OCI-LY7 (cell line): ENCODE data around the gene INTS6L.

ENCODE experiments used
- EZH2phosphoT487 ChIP-seq: fragments of 200-600 bp; sonication (generic); IDR thresholded peaks from 2 replicates; pipeline ENCODE4 v1.6.1; 2018; ENCODE audit warnings: low read depth, borderline replicate concordance, mild to moderate bottlenecking, mixed run types, antibody characterized with exemption, low read length, moderate library complexity, mixed read lengths
- TF ChIP-seq, protein P1 (sequence below): fragments of 200-600 bp; sonication (generic); conservative IDR thresholded peaks from 2 replicates; pipeline ENCODE4 v1.5.1; 2014; ENCODE audit warnings: mild to moderate bottlenecking, antibody characterized with exemption, low read length, moderate library complexity, mixed read lengths

DNA sequence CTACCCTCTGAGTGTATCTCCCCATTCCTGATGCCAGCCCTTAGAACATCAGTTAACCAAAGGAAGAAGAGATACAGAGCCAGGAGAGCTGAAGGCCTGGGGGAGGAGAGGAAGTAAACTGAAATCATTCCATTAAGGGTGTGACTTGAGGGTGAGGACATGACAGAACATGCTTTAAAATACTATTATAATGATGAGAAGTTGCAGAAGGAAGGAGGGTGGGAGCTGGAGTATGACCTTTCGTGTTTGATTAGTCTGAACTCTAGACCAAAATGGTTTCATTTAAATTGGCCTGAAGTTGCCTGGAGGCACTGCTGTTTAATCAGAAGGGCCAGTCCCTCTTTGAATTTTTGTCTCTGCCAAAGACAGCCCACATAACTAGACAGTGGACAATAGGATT is 11.4 kb downstream of the INTS6L start:
- TF ChIP-seq, protein P1, sequence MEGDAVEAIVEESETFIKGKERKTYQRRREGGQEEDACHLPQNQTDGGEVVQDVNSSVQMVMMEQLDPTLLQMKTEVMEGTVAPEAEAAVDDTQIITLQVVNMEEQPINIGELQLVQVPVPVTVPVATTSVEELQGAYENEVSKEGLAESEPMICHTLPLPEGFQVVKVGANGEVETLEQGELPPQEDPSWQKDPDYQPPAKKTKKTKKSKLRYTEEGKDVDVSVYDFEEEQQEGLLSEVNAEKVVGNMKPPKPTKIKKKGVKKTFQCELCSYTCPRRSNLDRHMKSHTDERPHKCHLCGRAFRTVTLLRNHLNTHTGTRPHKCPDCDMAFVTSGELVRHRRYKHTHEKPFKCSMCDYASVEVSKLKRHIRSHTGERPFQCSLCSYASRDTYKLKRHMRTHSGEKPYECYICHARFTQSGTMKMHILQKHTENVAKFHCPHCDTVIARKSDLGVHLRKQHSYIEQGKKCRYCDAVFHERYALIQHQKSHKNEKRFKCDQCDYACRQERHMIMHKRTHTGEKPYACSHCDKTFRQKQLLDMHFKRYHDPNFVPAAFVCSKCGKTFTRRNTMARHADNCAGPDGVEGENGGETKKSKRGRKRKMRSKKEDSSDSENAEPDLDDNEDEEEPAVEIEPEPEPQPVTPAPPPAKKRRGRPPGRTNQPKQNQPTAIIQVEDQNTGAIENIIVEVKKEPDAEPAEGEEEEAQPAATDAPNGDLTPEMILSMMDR, result no peak
- TF ChIP-seq EZH2phosphoT487, result no peak
